Measurements from ENCODE around the gene ZNF438.

The ZNF438 gene

DNA sequence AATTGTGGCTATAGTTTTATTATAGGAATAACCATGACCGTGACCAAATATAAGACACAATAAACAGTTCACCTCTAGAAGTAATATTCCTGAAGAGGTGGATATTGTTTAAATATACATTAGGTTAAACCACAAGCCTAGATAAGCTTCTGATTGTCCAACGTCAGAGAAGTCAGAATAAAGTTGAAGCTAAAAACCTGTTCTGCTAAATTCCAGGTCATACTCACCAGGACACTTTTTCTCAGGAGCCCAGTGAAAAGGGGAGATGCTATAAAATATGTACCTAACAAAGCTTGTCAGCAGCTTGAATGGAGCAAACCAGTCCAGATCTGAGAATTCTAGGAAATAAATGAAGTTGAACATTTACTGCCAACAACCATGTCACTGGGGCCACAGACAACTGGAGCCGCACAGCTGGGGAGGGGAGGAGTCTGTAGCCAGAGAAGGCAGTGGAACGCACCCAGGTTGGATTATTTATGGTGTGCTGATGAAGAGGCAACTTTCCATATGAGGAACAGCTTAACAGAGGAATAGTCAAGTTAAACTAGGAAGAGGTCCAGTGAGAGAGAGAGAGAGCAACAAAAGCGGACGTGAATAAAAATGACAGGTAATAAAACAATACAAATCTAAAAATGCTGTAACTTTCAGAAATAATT, 191.1 kb downstream of the ZNF438 start:
- no peak for DNase-seq

DNA sequence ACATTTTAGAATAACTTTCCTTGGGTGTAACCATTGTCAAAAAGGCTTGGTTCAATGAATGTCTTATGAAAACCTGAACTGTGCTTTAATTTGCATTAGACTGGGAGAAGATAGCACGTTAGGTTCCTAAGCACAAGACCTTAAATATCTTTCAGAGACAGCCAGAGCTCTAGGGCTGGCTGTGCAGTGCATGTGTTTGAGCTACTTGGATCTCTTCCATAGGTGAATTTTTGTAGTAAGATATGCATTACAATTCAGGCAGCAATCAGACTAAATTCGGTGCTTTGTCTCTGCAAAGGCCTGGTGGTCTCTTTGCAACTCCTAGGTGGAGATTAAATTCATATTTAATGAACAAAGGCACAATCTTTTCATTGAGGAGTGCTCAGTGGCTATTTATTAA, 192.0 kb downstream of the ZNF438 start:
- DNase-seq, result no peak

DNA sequence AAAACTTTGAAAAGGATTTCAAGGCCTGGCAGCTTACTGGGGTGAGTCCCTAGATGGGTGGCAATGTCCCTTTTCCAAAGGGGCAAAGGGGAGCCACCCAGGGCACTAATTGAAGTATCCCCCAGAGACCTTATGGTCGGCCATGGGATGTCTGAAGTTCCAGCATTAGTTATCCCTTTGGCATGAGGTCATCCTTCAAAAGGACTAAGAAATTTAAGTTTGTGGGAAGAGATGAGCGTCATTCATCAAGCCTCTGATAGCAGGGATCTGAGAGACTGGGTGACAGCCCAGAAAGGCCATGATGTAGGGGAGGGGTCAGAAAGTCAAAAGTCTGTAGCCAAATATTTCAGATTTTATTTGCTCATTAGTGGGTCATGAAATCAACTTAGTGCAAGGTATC, 195.3 kb downstream of the ZNF438 start:
- DNase-seq, result no peak

DNA sequence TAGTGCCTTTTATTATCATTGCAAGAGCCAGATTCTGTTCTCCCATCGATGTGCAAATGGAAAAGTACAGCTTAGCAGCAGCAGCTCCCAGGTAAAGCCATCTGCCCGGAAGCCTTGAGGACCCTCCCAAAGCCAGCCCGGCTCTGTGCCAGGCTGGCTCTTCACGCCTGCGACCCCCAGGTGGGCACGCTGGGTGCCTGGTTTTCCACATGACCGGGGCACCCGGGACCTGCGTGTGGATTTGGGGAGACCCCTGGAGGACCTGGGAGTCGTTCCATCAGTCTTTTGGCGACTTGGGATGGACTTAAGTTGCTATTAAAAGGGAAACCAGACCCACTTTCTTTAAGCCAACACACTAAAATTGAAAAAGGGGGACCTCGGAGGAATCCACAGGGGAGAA, 196.5 kb downstream of the ZNF438 start:
- DNase-seq, result no peak

DNA sequence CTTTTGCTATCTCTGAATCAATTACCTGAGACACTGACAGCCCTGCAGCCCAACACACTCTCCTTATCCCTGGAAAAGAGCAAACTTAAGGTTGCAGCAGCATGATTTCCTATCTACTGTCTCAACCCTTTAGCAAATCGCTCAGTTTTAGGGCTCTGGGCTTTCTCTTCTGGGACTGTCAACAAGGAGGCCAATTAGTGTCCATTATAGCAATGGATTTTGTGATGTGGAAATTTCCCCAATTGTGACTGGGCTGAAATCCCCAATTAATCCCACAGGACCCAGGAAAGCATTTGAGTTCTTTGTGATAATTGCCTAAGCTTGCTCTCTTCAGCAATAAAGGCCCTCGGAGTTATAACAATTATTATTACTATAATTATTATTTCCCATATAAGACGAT, 197.0 kb downstream of the ZNF438 start:
- no peak for DNase-seq

DNA sequence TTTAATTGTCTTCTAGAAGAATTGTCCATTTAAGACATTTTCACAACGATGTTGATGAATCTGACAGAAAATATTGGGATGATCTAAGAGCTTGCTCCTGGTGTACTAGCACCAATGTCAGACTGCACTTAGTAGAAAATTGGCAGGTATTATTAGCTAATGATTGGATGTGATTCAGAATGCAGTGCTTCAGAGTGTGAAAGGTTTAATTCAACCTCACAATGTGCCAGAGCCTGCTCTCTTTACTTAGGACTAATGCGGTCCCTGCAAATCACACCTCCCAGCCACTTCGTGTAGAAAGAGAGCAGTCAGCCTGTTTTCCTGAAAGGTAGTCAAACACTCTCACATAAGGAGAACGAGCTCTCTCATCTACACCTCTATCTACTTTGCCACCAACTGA, 197.5 kb downstream of the ZNF438 start:
- no peak for DNase-seq

DNA sequence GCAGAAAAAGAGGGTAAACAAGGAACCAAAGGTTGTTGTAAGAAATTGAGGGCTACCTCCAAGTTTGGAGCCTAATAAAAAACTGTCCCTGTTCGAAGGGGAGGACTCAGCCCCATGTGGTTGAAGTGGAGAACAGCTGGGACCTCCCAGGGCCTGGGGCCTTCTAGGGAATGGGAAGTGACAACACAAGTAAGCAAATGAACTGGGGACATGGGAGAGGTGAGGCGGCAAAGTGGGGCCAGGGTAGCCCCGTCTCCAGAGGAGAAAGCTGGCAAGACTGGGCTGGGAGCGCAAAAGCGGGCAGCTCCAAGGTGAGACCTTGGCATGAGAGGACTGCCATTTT, 198.1 kb downstream of the ZNF438 start:
- DNase-seq, result no peak

DNA sequence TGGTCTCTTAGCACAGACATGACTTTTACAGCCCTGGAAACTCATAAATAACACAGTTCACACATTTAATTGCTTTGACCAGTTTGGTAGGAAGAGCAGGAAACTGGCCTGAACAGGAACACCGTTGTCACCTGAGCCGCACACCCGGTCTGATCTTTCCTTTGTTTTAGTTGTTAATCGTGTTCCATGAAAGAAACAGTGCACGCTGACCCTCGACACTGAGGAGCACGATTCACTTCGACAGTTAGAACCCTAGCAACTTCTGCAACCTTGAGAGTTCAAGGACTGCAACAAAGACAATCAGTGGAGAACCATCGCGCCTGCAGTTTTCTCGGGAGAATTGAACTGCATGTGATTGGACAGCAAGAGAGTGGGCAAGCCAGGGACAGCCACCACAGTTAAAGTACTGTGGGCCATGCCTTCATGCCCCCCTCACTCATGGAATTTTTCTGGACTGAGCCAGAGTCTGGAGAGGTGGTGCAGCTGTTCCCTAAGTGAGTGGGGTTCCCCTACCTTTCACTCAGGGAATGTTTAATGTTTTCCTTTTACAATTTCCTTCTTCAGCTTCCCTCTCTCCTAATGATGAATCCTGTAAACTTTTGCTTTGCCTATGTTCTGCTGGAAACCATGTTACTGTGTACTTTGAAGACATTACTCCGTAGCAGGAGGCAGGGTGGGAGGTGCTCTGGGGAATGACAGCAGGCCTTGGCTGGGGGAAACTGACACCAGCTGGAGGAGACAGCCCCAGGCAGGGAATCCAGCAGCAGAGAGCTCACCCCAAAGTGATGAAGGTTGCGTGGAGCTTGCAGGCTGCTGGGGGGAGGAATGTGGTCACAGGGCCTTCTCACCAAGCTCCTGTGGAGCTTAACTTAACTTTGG, 198.7 kb downstream of the ZNF438 start:
- DNase-seq, result no peak

DNA sequence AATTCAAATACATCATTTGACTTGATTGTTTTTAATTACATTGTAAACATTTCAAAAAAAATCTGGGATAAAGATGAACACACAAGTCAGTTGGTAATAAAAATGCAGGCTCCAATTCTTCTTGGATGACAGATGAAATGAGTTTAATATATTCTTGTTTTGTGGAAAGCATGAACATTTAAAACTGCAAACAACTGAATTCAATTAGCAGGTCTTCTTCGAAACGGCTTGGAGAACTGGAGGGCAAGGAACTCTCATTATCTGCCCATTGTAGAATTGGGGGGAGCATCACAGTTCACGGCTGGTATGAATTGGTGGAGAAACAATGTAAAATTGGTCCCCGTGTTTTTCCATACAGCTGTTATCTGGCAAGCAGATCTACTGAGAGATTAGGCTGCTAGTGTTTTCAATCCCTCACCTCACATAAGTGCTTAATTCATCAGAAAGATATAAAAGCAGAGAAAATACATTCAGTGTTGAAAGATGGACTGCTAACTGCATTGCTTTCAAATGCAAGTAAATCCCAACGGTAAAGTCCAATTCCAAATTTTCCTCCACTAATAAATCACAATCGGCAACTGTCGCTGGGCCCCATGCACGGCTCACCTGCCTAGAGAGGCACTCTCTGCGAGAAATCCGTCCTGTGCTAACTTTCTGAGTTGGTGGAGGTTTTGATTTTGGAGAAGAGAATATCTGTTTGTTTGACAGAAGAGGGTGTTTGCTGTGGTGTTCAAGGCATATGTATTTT, 199.5 kb downstream of the ZNF438 start:
- no peak for DNase-seq

DNA sequence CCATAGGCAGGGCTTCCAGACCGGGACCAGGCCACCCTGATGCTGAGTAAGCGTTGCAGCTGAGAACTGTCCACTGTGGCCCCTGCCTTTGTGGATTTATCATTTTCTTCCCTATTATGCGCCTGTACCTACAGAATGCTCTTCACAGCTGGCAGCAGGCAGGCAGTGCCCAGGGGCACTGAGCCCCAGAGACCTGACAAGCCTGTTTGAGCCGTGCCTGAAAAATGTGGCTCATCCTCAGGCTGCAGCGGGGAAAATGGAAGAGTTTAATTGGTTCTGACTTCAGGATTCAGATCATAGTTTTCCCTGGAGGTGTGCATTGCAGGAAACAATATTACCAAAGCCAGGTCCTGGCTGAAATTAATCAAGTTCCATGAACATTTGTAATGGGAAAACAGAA, 200.2 kb downstream of the ZNF438 start:
- DNase-seq, result no peak

DNA sequence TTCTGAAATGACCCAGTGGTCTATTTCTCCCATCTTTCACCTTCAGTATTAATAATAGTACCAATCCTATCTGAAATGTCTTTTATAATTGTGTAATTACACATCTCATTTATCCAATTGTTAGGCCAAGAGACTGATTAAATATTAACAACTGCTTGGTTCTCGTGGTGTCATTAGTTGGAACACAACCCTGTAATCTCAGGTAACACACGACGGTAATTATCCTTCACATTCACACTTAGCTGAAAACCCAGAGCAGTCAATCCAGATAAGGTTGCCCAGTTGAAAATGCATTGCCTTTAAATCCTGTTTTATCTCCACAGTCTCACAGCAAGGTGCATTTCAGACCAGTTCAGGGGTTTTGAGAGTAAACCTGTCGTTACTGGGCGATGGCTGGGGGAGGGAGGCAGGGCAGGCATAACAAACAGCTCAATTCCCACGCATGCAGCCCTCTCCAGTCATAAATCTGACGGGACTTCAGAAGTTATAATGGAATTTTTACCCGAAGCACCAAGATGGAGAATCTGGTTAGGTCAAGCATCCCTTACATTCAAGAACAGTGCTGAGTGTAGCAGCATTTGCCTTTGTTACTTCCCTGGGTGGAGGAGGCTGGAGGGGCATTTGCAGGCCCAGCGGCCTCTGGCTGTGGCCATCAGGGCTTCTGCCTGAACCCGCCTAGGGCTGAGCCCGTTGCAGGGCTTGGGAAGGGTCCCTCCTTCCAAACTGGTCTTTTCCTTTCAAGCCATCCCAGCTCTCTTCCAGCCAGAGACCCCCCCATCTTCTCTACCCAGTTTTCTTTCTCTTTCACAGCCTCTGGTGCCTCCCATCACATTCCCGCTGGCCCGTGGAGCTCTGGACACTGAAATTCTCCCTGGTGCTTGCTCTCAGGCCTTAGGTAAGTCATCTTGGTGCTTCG, 201.1 kb downstream of the ZNF438 start:
- DNase-seq, result no peak

DNA sequence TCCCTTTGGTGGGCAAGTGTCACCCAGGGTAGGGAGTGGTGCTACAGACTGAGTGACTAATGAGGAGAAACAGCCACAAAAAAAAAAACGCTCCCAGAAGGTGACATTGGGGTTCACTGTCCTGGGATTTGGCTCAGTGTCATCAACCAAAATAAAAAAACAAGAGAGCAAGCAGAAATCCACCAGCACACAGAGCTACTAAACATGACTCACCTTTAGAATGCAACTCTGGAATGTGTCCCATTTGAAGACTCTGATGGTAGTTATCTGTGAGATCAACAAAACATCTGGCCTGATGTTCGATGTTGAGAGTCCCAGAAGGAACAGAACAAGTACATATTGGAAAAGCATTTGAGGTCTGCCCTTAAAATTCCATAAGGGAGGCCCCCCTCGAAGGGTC, 201.8 kb downstream of the ZNF438 start:
- no peak for DNase-seq

DNA sequence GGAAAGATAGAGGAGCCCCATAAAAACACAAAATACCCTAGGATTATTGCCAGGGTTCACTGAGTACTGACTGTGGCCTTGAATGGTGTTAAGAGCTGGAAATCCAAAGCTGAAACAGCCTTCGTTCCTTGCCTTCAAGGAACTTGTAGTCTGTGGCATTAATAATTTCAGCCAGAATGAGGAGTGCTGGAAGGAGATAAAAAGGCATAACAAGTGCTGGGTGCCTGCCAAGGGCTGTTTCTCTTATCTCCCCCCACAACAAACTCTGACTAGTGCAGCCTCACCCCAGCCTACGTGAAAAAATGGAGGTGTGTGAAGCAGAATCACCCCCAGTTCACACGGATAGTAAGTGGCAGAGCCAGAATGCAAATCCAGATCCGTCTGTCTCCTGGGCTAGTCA, 203.0 kb downstream of the ZNF438 start:
- no peak for DNase-seq

DNA sequence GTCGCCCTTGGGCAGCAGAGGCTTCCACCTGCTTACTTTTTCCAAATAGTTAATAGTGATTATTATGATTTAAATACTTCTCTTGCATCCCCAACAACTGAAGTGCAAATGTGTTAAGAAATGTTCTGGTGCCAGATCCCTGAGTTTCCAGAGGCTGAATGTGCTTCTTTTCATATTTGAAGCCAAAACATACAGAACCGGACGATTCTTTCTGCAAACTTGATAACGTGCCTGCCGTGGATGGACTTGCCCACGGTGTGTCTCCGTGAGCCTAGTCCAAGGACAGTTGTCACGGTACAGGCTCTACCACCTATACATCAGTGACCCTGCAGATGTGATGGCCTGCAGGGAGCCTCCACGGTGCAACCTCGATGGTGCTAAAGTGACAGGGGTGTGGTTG, 203.5 kb downstream of the ZNF438 start:
- no peak for DNase-seq

DNA sequence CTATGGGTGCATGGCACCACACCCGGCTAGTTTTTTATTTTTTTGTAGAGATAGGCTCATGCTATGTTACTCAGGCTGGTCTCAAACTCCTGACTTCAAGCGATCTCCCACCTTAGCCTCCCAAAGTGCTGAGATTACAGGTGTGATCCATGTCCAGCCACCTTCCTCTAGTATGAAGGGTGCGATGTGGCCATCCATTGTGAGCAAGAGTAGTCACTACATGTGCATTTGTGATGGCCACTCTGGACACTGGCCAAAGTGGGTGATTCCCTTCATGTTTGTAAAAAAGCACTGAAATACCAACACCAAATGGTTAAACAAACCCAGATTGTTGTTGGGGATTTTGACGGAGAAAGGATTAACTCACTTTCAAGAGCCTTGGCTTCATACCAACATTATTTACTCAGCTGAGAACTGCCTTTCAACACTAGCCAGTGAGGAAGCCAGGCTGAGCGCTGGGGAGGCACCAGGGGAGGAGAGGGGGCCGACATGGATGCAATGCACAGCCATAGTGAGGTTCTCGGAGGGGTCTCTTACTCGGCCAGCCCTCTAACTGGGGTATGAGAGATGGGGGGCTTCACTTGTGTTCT, 204.0 kb downstream of the ZNF438 start:
- DNase-seq, result no peak

DNA sequence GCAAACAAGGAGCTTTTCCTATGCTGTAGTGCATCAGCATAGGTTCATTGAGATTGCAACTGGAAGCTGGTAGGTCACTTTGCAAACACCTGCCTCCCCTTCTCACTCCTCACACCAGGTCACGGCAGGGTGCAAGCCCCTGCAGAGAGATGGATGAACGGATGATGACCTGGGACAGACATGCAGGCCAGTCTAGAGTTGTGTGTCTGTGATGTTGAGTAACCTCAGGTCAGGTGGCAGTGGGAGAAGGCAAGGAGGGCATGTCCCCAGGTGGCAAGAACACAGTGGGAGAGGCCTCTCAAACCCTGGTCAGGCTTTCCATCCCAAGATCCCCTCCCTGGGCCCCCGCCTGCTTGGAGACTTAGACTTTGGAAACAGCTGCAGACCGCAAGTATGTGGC, 205.0 kb downstream of the ZNF438 start:
- DNase-seq, result no peak

DNA sequence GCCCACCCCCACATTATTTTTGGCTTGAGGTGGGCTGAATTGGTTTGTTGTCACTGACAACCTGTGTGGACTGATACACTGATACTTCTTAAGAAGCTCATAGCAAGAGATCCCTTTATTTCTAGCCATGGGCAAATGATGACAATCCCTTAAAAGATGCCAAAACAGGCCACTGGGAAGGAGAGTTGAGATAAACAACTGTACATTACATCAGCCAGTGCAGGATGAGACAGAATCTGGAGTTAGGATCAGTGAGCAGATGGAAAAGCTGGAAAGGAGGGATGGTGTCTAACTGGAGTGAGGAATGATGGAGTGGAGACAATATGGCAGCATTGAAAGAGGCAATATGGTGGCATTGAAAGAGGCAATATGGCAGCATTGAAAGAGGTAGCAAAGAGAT, 206.2 kb downstream of the ZNF438 start:
- DNase-seq, result no peak

DNA sequence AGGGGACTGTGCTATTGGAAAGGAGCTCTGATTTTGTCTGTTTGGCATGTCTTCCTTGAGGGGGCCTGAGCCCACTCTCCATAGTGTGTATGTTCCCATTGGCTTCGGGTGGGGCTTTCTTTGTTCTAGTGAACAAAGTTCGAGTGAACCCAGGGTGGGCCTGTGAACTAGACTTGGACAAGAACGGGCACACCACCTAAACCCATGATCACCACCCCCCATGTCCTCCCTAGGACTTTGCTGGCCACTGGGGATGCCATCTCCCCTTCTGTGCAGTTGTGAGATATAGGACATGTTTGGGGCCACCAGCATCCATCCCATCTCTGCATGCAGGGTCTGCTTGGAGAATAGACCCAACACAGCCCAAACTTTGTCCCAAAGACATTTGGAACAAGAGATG, 206.6 kb downstream of the ZNF438 start:
- no peak for DNase-seq

DNA sequence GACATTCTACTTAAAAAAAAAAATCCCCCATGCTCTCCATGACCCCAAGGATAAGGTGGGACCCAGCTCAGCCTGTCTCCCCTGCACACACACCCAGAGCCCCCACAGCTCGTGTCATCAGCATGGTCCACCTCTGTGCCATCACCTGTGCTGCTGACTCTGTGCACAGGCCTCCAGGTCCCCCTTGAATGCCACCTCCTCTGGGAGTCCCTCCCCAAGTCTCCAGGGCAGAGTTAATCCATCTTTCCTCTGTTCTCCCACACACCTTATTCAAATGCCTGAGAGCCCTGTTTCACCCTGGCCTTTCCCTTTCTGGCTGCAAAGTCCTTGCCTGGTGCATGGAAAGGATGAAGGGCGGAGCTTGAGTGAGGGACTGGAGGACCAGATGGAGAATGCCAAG, 208.0 kb downstream of the ZNF438 start:
- no peak for DNase-seq

DNA sequence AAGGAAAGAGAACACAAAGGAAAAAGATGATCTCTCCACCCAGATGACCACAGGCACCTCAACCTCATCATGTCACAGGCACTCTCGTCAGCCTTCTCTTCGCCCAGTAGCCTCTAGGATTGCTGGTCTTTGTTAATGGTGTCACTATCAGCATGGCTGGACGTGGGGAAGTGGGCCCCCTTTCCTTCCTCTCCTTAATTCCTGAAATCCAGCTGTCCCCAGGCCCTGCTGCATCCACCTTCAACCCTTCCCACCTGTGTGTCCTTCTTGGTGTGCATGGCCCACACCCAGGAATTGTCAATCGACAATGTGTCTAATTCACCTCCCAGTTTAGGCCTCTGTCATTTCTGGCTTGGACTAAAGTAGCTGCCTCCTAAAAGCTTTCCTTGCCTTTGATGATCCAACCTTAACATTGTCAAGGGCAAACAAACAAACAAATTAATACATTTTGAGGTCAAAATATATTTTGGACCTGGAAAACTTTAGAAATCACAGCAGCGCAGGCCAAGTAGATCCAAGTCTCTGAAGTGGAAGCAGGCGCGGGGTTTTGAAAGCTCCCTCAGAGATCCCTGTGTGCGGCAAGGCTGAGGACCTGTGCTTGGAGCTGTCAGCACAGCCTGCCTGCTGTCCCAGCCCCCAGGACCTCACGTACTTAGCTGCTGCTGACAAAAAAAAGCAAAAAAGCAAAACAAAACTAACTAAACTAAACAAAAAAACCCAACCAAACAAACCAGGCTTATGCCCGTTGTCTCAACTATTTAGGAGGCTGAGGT, 208.8 kb downstream of the ZNF438 start:
- no peak for DNase-seq

DNA sequence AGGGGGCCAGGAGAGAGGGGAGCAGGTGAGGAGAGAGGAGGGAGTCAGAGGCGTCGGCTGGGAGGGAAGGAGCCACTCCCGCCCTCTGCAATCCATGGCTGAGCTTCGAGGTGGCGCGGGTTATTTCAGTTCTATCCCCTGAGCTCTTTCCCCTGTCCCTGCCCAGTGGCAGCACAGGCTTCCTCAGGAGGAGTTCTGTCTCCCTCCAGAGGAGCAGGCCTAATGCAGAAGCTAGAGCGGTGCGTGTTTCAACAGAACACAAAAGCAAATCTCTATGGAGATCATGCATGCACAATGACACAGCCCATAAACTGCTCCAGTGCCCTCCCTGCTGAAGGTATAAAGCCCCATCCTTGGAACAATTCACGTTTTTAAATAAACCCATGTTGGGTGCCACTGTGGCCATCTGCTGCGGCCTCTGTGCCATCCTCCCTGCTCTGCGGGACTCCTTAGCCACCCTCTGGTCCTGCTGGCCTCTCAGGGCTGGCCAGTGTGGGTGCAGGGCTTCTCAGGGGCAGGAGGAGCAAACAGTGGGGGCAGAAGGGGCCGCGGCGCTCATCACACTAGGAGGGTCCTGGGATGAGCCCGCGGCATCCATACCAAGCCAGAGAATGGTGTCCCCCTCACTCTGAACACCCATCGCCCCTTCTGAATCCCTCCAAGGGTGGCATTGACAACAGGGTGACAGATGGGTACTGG, 209.5 kb downstream of the ZNF438 start:
- no peak for DNase-seq

Data from NK-92 treated with Interleukin-12 subunit alpha and Interleukin-12 subunit beta, amount 100 ng/mL, for 24 hours (cell line).